Fibroblast of the conjunctiva (primary cell): Measurements from ENCODE around the gene PAM.
"Not testable (repeated sequence)": the region's sequence is repeated elsewhere in the genome, so short reads cannot be mapped to it uniquely, and the experiment has no call there.

Experiments used
- DNase-seq: peaks from one replicate; pipeline ENCODE4 v3.0.0-alpha.2; 2010; ENCODE audit warnings: low read depth

PAM gene

DNA sequence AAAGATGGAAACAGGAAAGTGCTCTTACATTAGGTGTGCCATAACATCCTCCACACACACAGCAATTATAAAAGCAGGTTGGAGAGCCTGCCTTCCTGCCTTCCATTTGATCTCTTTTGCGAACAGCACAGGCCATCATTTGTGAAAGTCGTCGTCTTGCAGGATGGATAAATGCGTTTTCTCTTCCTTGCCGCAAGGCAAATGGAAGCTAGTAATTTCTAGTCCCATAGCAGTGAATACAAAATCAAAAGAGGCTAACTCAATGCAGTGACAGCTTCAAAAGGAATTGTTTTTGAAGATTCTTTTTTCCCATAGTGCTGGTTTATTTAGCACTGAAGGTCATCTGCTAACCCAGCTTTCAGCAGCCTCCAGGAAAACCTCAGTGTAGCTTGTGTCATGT lies 186.0 kb downstream of the PAM start:
- DNase-seq, result no peak

DNA sequence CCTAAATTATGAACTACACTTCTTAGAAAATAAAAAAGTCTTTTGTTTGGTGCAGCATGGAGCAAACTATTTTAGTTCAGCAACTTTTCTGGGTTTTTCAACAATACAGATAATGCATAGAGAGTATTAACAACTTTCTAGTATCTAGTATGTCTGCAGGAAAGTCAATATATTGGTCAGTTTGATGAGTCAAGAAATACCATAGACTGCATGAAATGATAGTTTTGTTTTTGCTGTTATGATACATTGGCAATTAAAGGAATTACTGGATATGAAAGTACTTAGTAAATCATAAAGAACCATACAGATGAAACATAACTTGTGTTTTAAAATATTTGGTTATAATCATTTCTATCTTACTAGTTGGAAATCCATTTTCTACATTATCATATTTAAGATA lies 191.3 kb downstream of the PAM start:
- no peak for DNase-seq

DNA sequence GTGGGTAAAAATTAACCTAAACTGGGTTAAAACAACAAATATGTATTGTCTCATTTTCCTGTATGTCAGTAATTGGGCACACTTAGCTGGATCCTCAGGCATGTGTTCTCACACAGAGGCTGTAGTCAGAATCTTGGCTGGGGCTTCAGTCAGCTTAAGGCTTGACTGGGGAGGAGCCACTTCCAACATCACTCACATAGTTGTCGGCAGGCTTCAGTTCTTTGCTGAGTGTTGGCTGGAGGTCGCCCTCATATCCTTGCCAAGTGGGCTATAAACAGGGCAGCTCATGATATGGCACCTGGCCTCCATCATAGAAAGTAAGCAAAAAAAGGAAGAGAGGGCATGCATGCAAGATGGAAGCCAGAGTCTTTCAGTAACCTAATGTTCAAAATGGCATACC lies 191.9 kb downstream of the PAM start:
- no peak for DNase-seq

DNA sequence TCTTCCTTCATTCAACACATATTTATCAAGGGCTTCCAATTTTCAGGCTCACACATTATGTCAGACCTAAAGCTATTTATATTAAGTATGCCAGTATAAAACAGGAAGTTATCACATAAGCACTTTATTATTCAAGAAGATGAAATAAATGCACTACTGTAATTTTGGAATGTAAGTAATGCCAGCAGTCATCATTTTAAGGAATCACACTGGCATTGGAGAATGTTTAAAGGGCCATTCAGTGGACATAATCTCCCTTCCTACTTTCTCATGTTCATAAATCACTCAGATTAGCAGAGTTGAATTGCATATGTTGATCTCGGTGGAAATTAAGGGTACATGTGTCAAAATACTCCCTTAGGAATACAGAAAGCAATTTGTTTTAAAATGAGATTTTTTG lies 200.4 kb downstream of the PAM start:
- no peak for DNase-seq

DNA sequence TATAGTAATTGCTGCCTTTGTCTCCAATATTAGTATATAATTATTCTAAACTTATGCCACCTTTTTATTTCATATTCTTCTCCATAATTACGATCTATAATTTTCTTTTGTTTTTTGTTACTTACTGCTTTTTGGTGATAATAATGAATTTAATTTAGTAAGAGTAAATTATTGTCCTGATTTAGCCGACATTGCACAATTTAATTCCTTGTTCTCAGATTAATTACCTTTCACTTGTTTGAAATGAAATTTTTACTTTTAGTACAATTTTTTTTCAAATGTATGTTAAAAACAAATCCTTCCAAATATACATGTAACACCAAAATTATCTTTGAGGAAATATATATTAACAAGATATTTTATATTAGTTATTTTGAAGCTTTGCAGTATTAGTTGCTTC lies 201.5 kb downstream of the PAM start:
- DNase-seq, result no peak

DNA sequence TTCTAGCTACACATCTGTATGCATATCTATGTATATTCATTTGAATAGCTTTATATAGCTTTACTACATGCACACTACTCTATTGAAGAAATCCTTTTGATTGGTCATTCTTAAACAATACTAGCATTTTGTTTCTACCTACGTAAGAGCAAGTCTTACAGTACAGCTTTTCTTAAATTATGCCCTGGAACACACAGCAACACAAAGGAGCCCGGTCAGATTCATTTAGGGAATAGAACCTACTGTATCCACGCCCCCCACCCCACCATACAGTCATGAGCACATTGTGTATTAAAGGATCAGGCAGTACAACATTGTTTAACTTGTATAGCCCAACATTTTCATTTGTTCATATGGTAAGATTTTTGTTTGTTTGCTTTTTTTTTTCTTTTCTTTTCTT lies 202.0 kb downstream of the PAM start:
- no peak for DNase-seq

DNA sequence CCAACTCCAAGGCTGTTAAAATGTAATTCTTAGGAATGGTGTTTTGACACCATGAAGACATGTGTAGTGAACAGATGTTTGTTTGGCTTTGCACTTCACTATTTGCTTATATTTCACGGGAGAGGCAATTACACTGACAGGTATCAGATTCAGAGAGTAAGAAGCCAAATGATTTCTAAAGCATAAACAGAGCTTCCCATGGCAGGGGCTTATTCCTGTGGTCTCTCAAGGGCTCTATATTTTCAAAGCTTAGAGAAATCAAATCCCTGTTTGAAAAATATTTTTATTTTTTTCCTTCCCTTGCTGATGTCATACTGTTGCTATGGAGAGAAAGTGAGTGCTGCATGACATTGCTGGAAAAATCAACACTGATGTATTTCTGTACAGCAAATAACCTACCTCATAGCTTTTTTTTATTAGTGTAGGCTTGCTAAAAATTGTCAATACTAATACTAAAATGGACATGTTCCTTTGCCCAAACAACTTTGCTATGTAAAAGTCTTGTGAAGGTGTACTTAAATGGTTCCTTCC lies 203.4 kb downstream of the PAM start:
- DNase-seq, result peak; percentile 27

DNA sequence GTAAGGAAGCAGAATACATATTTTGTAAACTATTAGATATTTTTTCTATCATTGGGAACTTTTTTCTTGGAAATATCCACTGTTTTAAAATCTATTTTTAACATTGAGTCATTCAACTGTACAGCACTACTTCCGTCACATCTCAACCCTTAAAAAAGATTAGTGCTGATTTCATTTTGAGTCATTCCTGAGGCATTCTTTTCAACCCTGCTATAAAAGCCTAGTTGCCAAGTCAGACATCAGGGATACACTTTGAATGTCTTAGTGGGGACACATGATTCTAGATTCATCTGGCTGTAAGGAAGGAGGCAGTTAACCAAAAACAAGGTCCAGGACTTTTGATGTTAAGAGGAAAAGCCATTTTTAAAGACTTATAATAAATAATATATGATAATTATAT lies 203.9 kb downstream of the PAM start:
- DNase-seq, result peak; percentile 69

DNA sequence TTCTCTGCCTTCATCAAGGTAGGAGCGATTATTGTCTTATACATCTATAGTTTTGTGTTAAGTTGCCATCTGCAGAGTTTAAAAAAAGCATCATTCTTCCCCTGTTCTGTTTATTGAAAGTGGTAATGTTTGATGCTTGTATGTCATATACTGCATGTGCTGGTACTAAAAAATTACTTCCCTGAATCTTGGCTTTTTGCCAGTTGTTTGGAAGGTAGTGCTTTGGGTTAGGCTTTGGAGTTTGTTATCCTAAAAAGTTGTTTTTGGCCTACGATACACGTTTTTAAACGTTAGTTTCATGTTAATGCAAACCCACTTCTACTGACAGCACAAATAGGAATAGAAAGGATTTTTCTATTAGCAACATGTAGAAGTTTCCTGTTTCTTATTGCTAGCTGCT lies 206.6 kb downstream of the PAM start:
- no peak for DNase-seq

DNA sequence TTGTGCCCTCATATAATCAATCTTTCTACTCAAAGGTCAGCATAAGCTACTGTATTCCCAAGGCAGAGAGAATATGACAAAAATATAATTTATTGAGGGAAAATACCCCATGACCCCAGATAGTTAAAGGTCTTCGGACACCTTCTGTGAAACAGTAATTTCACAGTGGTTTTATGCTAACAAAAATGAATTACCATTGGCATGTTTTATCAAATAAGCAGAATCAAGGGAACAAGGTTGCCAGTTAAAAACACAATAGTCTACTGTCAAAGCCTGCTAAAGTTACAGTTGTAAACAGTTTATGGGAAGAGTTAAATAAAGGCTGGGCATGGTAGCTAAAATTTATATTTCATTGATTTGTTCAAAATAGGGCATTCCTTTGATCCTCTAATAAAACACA lies 210.5 kb downstream of the PAM start:
- DNase-seq, result no peak

DNA sequence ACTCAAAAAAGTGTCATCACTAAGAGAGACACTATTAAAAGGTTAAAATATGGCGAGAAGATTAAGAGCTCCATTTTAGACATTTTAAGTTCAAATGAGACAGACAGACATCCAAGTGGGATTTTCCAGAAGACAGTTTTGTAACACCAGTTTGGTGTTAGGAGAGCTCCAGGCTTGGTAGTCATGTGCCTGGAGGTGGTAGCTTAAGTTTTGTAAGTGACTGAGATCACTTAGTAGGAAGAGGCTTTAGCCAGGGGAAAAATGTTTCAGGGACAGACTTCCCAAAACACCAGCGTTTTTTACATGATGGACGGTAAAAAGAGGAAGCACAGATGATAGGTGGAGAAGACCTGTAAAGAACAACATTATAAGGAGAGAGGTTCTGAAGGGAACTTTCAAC lies 214.5 kb downstream of the PAM start:
- no peak for DNase-seq

DNA sequence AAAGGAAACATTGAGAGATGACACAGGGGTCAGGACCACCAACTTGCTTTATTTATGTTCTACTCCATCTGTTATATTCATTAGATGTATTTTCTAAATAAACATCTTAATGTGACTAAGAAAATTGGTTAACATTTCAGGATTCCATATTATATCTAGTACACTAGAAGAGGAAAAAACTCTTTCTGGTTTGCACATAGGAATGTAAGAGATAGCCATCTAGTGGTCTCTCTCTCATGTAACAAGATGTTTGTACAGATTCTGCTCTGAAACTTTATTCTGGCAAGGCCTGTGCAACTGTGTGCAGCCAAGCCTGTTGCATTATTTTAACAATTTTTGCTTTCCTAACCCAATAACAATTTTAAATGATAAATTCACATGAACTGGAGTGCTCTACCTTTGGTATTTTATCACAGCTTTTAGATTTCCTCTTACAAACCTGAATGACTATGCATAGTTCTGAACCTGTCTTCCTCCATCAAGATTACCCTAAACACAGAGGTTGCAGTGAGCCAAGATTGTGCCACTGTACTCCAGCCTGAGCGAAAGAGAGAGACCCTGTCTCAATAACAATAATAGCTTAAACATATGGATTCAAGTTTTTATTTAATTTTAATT lies 216.7 kb downstream of the PAM start:
- DNase-seq, result peak; percentile 43

DNA sequence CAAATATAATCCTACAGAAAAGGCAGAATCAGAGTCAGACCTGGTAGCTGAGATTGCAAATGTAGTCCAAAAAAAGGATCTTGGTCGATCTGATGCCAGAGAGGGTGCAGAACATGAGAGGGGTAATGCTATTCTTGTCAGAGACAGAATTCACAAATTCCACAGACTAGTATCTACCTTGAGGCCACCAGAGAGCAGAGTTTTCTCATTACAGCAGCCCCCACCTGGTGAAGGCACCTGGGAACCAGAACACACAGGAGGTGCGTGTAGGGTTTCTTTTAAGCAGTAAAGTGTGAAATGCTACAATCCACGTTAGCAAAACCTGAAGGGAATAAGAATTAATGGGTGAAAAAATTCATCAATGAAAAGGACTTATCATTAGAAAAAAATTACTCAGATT lies 219.1 kb downstream of the PAM start:
- DNase-seq, result no peak

DNA sequence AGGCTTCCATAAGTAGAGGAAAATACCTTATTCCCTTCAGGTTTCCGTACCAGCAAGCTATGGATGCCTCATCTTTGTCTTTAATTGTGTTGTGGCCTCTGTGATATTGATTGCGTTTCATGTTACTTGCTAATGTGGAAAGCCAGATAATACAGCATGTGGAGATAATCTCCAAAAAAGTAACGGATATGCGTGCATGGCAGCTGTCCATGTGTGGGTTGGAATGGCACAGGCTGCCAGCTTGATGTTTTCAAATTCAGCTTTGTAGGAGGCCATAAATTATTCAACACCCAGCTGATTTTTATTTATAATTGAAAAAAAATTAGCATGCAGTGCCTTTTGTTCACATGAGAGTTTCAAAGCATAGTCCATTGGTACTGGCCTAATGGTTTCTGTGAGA lies 219.9 kb downstream of the PAM start:
- DNase-seq, result no peak

DNA sequence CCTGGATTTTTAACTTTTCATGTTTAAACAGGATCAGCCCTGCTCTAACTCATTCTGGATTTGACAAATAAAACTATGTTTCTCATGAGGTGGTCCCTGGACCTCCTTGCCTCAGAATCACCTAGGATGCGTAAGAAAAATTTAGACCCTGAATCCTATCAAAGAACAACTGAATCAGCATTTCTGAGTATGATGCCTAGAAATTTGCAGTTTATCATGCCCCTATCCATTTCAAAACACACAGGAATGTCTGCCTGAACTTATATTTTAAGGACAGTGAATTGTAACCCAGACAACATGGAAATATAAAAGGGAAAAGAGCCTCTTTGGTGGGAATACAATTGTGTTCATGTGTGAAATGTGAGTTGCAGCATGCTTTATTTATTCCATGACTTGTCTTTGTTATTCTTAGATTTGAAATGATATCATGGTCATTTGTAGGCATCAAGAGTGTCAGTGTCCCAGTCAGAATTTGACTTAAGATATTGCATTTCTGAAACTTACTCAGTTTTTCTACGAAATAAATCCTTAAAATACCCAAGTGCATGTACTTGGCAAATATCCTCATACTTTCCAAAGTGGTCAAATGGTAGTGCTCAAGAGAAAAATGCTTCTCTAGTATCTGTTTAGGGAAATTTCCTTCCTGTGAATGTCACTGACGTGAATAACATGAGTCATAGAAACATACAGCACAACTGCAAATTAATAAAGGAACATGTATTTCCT lies 220.5 kb downstream of the PAM start:
- peak; percentile 13 for DNase-seq

DNA sequence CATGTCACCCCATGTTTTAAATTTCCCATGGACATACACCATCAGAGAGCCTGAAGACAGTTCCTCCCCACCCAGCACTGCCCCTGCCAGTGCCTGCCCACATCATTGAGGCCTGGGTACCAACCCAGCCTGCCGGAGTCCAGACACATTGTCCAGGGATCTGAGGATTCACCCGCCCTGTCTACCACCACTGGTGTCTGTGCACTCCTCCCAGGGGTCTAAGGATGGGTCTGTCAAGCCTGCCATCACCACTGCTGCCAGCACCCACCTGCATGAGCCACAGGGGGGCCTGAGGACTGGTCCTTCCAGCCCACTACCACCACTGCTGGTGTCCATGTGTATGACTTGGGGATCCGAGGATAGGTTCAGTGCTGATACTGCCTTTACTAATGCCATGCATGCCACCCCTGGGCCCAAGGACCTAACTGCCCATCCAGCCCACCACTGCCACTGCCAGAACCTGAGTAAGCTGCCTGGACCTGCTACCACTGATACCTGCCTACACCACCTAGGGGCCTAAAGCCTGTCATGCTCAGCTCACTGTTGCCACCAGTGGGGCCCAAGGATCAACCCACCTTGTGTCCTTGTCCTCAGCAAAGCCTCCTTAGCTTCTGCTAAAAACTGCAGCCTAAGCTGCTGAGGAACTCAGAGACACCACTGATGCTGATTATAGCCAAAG lies 227.0 kb downstream of the PAM start:
- DNase-seq, result no peak

DNA sequence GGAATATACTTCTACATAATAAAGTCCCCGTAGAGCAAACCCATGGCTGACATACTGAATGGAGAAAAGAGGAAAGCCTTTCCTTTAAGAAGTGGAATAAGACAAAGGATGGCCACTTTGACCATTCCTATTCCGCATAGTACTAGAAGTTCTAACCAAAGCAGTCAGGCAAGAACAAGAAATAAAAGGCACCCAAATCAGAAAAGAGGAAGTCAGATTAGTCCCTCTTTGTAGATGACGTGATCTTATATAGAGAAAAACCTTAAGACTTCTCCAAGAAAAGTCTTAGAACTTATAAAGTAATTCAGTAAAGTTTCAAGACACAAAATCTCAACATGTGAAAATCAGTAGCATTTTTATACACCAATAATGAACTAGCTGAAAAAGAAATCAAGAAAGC lies 231.0 kb downstream of the PAM start:
- no peak for DNase-seq

DNA sequence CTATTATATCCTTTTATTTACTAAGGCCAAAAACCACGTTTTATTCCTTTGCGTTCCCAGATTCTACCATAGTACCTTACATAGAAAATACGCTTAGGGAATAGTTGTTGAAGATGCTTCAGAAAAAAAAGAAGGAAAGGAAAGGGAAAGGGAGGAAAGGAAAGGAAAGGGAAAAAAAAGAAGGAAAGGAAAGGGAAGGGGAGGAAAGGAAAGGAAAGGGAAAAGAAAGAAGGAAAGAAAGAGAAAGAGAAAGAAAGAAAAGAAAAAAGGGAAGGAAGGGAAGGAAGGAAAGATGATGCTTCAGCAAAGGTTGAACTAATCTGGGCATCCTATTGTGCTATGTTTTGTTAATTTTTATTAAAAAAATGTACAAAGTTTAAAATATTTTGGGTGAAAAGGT lies 233.4 kb downstream of the PAM start:
- no peak for DNase-seq

DNA sequence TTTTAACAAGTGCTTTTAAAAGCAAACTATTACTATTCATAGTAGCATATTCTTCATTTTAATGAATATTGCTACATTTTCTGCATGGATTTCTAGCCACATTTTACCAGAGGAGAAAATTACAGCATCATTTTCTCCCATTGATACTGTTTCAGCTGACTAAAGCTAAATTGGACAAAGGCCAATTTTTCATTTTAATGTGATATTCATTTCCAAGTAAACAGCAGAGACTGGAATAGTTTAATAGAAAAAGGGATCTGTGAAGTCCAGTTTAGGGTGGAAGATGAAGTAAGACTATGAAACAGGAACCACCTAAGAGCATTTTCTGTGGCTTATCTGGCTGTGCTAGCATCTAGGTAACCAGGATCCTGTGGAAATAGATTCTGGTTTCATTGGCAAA lies 236.7 kb downstream of the PAM start:
- DNase-seq, result no peak

DNA sequence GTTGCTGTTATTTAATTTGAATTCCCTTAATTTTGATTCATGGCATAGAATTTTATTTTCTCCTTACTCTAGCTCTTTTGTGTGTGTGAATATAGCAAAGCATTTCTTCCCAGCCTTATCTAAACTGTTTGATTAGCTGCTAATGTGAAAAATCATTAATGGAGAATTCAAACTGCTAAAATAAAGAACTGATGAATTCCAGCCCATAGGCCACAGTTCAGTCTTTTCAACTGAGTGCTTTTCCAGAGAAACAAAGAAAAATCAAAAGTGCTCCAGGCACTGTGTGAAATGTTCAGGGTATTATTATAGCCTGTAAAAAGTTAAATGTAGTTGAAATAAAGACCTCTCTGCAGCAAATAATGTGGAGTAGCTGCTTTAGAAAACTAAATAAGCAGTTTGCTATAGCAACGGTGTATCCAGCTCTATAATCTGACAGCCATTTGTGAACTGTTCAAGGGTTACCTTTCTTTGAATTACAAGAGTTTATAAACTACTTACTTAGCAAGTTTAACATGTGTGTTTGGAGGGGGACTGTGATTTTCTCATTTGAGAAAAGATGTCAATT lies 241.0 kb downstream of the PAM start:
- no peak for DNase-seq

DNA sequence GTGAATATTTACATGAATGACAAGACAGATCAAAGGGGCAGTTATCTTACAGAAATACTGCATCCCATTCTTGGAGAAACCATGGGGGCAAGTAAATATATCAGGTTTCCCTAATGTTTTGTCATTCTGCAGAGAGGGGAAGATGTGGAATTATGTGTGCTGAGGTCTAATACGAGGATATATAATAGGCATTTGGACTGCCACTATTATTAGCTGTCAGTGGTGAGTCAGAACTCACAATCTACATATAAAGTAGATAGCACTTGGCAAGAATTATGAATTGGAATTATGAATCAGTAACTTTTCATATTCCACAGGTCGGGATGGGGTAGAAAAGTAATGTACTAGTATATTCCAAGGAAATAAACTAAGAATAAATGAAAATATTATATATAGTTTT lies 243.1 kb downstream of the PAM start:
- DNase-seq, result no peak

DNA sequence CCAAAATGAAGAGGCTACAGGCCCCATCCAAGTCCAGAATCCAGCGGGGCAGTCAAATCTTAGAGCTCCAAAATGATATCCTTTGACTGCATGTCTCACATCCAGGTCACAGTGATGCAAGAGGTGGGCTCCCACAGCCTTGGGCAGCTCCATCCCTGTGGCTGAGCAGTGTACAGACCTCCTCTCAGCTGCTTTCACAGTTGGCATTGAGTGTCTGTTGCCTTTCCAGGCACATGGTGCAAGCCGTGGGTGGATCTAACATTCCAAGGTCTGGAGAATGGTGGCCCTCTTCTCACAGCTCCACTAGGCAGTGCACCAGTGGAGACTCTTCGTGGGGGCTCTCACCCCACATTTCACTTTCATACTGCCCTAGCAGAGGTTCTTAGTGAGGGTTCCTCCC lies 244.1 kb downstream of the PAM start:
- DNase-seq, result no peak

DNA sequence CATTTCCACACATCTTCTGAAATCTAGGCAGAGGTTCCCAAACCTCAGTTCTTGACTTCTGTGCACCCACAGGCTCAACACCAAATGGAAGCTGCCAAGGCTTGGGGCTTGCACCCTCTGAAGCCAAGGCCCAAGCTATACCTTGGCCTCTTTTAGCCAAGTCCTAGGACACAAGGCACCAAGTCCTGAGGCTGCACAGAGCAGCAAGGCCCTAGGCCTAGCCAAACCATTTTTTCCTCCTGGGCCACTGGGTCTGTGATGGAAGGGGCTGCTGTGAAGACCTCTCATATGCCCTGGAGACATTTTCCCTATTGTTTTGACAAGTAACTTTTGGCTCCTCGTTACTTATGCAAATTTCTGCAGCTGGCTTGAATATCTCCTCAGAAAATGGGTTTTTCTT lies 244.5 kb downstream of the PAM start:
- not testable (repeated sequence) for DNase-seq
